HG03571 (cell line): ENCODE results near the gene KLK15.

Experiments used
- ATAC-seq: cut with Tn5 transposase; IDR thresholded peaks from one replicate; pipeline ENCODE4 v1.9.1; 2021; ENCODE audit not compliant: unreplicated experiment

KLK15 gene, protein sequence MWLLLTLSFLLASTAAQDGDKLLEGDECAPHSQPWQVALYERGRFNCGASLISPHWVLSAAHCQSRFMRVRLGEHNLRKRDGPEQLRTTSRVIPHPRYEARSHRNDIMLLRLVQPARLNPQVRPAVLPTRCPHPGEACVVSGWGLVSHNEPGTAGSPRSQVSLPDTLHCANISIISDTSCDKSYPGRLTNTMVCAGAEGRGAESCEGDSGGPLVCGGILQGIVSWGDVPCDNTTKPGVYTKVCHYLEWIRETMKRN

DNA sequence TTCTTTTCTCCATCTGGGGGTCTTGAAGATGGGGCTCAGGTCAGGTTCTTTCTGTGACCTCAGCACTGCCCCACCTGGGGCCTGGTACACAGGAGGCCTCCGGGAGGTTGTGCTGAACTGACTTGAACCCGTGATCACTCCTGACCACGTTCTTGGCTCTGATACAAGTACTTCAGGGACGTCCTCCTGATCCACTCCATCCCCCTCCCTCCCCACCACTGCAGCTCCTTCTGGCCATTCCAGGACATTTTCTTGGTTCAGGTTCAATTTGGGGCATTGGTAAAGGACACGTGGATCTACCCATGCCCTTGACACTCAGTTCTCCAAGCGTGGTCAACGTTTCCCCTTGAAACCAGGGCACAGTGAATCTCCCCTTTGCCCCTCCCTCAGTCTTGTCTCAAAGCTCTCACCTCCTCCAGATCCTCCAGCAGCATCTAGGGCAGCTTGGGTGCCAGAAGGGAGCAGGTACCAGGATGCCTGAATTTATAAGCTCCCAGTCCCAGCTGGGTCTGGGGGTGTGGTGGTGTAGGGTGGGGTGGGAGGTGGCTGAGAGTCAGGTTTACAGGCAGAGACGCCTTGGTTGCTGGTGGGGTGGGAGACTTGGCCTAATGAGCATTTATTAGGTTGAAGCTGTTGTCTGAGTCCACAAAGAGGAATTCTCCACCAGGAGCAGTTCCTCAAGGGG lies at the start of gene KLK15:
Gene KLK15, minus strand, starts transcription at position 458 of the 685 bp plus-strand sequence. CDS start 2,082 bp downstream, outside the sequence.
- ATAC-seq, result no peak

DNA sequence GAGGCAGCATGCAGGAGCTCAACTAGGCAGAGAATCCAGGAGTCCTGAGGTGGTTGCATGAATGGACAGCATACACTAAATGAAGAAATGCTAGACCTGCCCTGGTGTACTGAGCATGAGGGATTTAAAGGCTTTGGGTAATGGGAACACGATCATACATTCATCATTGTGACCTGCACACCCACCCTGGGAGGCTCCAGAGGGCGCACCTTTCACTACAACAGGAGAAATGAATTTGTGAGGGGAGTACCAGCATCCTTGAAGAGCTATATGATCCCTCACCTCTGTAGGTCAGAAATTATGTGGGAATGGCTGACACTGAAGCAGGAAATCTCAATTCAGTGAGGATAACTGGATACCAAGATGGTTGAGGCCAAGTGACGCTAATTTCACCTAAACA lies 48.8 kb upstream of the KLK15 start:
- no peak for ATAC-seq

DNA sequence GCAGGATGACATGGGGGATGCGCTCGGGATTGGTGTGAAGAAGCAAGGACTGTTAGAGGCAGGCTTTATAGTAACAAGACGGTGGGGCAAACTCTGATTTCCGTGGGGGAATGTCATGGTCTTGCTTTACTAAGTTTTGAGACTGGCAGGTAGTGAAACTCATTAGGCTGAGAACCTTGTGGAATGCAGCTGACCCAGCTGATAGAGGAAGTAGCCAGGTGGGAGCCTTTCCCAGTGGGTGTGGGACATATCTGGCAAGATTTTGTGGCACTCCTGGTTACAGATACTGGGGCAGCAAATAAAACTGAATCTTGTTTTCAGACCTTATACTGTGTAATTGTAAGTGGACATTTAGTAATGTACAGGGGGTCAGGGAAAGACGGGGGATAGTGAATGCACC lies 46.9 kb upstream of the KLK15 start:
- no peak for ATAC-seq

DNA sequence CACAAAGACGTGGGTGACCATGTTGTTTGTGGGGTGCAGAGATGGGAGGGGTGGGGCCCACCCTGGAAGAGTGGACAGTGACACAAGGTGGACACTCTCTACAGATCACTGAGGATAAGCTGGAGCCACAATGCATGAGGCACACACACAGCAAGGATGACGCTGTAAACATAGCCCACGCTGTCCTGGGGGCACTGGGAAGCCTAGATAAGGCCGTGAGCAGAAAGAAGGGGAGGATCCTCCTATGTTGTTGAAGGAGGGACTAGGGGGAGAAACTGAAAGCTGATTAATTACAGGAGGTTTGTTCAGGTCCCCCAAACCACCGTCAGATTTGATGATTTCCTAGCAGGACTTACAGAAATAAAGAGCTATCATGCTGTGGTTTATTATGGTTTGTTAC lies 45.5 kb upstream of the KLK15 start:
- no peak for ATAC-seq

DNA sequence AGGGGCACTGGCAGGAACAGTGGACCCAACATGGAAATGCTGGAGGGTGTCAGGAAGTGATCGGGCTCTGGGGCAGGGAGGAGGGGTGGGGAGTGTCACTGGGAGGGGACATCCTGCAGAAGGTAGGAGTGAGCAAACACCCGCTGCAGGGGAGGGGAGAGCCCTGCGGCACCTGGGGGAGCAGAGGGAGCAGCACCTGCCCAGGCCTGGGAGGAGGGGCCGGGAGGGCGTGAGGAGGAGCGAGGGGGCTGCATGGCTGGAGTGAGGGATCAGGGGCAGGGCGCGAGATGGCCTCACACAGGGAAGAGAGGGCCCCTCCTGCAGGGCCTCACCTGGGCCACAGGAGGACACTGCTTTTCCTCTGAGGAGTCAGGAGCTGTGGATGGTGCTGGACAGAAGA lies 44.0 kb upstream of the KLK15 start:
- ATAC-seq, result no peak

DNA sequence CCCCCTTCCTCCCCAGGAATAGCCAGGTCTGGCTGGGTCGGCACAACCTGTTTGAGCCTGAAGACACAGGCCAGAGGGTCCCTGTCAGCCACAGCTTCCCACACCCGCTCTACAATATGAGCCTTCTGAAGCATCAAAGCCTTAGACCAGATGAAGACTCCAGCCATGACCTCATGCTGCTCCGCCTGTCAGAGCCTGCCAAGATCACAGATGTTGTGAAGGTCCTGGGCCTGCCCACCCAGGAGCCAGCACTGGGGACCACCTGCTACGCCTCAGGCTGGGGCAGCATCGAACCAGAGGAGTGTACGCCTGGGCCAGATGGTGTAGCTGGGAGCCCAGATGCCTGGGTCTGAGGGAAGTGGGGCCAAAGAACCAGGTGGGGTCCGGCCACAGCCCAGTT lies 43.1 kb upstream of the KLK15 start:
- ATAC-seq, result no peak

DNA sequence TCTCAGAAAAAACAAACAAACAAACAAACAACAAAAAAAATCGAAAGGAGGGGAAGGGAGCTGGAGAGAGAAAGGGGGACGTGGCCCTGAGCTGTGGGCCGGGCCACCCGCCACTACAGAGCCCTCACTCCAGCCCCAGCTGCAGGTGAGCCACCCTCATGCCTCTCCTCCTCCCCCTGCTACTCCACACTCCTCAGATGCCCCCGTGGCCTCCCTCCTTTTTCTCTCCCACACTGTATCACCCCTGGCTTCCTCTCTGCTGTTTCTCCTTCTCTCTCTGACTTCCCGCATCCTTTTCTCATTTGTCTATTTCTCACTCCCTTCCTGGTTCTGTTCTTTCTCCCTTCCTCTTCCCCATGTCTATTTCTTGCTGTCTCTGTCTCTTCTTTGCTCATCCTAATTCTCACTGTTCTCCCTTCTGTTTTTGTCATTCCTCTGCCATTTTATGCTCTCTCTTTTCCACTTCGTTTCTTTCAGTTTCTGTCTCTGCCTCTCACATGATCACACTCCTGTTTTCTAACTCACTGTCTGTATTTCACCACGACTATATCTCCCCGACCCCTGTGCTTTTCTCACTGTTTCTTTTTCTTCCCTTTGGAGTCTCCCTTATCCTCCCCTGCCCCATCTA lies 42.5 kb upstream of the KLK15 start:
- ATAC-seq, result no peak

DNA sequence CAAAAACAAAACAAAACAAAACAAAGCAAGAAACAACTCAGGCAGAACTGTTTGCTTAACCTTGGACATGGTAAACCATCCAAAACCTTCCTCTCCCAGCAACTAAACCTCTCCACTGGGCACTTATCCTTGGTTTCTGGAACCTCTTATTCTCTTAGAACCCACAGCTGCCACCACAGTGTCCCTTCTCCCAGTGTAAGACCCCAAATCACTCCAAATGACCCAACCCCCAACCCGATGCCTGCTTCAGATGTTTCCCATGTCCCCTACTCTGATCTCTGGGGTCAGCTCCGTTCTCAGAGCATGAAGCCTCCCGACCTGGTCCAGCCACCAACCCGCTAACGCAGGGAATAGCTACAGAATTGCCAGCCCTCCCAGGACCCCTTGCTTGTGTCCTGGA lies 40.8 kb upstream of the KLK15 start:
- no peak for ATAC-seq

DNA sequence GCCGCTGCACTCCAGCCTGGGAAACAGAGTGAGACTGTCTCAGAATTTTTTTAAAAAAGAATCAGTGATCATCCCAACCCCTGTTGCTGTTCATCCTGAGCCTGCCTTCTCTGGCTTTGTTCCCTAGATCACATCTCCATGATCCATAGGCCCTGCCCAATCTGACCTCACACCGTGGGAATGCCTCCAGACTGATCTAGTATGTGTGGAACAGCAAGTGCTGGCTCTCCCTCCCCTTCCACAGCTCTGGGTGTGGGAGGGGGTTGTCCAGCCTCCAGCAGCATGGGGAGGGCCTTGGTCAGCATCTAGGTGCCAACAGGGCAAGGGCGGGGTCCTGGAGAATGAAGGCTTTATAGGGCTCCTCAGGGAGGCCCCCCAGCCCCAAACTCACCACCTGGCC lies 39.7 kb upstream of the KLK15 start, which contains the start of gene KLK2:
Gene KLK2, plus strand, starts transcription at position 384 of the 400 bp plus-strand sequence. CDS start 35 bp downstream, outside the sequence.
- no peak for ATAC-seq

DNA sequence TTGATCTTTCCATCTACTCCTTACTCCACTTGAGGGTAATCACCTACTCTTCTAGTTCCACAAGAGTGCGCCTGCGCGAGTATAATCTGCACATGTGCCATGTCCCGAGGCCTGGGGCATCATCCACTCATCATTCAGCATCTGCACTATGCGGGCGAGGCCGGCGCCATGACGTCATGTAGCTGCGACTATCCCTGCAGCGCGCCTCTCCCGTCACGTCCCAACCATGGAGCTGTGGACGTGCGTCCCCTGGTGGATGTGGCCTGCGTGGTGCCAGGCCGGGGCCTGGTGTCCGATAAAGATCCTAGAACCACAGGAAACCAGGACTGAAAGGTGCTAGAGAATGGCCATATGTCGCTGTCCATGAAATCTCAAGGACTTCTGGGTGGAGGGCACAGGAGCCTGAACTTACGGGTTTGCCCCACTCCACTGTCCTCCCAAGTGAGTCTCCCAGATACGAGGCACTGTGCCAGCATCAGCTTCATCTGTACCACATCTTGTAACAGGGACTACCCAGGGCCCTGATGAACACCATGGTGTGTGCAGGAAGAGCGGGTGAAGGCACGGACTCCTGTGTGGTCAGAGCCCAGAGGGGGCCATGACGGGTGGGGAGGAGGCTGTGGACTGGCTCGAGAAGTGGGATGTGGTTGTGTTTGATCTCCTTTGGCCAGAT lies 37.2 kb upstream of the KLK15 start:
- ATAC-seq, result no peak

DNA sequence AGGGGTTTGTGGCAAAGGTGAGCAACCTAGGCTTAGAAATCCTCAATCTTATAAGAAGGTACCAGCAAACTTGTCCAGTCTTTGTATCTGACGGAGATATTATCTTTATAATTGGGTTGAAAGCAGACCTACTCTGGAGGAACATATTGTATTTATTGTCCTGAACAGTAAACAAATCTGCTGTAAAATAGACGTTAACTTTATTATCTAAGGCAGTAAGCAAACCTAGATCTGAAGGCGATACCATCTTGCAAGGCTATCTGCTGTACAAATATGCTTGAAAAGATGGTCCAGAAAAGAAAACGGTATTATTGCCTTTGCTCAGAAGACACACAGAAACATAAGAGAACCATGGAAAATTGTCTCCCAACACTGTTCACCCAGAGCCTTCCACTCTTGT lies 36.1 kb upstream of the KLK15 start:
- ATAC-seq, result no peak

DNA sequence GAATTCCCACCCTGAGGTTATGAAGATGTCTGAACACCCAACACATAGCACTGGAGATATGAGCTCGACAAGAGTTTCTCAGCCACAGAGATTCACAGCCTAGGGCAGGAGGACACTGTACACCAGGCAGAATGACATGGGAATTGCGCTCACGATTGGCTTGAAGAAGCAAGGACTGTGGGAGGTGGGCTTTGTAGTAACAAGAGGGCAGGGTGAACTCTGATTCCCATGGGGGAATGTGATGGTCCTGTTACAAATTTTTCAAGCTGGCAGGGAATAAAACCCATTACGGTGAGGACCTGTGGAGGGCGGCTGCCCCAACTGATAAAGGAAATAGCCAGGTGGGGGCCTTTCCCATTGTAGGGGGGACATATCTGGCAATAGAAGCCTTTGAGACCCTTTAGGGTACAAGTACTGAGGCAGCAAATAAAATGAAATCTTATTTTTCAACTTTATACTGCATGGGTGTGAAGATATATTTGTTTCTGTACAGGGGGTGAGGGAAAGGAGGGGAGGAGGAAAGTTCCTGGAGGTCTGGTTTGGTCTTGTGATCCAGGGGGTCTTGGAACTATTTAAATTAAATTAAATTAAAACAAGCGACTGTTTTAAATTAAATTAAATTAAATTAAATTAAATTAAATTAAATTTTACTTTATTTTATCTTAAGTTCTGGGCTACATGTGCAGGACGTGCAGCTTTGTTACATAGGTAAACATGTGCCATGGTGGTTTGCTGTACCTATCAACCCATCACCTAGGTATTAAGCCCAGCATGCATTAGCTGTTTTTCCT lies 28.3 kb upstream of the KLK15 start:
- no peak for ATAC-seq

DNA sequence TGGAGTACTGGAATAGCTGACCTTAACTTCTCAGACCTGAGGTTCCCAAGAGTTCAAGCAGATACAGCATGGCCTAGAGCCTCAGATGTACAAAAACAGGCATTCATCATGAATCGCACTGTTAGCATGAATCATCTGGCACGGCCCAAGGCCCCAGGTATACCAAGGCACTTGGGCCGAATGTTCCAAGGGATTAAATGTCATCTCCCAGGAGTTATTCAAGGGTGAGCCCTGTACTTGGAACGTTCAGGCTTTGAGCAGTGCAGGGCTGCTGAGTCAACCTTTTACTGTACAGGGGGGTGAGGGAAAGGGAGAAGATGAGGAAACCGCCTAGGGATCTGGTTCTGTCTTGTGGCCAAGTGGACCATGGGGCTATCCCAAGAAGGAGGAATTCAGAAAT lies 27.6 kb upstream of the KLK15 start:
- no peak for ATAC-seq

DNA sequence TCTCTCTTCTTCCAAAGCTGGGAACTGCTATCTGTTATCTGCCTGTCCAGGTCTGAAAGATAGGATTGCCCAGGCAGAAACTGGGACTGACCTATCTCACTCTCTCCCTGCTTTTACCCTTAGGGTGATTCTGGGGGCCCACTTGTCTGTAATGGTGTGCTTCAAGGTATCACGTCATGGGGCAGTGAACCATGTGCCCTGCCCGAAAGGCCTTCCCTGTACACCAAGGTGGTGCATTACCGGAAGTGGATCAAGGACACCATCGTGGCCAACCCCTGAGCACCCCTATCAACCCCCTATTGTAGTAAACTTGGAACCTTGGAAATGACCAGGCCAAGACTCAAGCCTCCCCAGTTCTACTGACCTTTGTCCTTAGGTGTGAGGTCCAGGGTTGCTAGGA lies 26.5 kb upstream of the KLK15 start:
- no peak for ATAC-seq

DNA sequence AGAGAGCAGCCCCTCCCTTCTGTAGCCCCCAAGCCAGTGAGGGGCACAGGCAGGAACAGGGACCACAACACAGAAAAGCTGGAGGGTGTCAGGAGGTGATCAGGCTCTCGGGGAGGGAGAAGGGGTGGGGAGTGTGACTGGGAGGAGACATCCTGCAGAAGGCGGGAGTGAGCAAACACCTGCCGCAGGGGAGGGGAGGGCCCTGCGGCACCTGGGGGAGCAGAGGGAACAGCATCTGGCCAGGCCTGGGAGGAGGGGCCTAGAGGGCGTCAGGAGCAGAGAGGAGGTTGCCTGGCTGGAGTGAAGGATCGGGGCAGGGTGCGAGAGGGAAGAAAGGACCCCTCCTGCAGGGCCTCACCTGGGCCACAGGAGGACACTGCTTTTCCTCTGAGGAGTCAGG lies 25.5 kb upstream of the KLK15 start:
- no peak for ATAC-seq

DNA sequence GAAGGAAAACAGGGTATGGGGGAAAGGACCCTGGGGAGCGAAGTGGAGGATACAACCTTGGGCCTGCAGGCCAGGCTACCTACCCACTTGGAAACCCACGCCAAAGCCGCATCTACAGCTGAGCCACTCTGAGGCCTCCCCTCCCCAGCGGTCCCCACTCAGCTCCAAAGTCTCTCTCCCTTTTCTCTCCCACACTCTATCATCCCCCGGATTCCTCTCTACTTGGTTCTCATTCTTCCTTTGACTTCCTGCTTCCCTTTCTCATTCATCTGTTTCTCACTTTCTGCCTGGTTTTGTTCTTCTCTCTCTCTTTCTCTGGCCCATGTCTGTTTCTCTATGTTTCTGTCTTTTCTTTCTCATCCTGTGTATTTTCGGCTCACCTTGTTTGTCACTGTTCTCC lies 24.0 kb upstream of the KLK15 start:
- no peak for ATAC-seq

DNA sequence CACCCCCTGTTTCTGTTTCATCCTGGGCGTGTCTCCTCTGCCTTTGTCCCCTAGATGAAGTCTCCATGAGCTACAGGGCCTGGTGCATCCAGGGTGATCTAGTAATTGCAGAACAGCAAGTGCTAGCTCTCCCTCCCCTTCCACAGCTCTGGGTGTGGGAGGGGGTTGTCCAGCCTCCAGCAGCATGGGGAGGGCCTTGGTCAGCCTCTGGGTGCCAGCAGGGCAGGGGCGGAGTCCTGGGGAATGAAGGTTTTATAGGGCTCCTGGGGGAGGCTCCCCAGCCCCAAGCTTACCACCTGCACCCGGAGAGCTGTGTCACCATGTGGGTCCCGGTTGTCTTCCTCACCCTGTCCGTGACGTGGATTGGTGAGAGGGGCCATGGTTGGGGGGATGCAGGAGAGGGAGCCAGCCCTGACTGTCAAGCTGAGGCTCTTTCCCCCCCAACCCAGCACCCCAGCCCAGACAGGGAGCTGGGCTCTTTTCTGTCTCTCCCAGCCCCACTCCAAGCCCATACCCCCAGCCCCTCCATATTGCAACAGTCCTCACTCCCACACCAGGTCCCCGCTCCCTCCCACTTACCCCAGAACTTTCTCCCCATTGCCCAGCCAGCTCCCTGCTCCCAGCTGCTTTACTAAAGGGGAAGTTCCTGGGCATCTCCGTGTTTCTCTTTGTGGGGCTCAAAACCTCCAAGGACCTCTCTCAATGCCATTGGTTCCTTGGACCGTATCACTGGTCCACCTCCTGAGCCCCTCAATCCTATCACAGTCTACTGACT lies 21.4 kb upstream of the KLK15 start, which contains the start of gene KLK3:
Gene KLK3, plus strand, starts transcription at position 280 of the 775 bp plus-strand sequence. Its CDS starts 41 bp downstream, at position 321.
- ATAC-seq, result no peak

DNA sequence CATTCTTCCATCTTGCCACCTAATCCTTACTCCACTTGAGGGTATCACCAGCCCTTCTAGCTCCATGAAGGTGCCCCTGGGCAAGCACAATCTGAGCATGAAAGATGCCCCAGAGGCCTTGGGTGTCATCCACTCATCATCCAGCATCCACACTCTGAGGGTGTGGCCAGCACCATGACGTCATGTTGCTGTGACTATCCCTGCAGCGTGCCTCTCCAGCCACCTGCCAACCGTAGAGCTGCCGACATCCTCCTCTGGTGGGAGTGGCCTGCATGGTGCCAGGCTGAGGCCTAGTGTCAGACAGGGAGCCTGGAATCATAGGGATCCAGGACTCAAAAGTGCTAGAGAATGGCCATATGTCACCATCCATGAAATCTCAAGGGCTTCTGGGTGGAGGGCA lies 18.2 kb upstream of the KLK15 start:
- ATAC-seq, result no peak

DNA sequence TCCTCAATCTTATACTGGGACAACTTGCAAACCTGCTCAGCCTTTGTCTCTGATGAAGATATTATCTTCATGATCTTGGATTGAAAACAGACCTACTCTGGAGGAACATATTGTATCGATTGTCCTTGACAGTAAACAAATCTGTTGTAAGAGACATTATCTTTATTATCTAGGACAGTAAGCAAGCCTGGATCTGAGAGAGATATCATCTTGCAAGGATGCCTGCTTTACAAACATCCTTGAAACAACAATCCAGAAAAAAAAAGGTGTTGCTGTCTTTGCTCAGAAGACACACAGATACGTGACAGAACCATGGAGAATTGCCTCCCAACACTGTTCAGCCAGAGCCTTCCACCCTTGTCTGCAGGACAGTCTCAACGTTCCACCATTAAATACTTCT lies 17.4 kb upstream of the KLK15 start:
- no peak for ATAC-seq

DNA sequence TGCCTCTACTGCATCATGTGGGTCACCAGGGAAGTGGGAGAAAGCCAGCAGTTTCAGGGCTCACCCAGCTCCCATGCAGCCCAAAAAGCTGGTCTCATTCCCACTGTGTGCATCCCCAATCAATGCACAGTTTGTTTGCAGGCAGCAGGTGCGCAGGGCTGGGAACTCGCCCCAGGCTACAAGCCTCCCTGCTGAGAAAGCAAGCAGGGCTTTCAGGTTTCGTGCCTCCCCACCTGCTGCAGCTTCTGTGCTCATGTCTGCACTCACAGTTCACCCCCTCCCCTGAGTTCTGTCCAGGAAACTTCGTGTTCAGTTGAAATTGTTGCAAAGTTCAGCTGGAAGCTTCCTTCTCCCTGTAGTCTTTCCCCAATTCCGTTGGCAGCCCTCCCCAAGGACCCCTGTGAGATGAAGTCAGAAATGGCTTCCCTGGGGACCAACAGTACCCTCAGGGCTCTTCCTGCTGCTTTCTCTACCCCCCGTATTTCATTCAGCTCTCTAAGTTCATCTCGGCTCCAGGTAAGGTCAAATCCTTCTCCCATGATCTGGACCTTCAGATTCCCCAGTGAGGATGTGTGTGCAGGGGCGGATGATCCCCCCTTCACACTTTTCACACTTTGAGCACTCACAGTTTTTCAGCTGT lies 11.0 kb upstream of the KLK15 start:
- ATAC-seq, result no peak
